ENCODE data around the gene KIF25. TPM values are rescaled to one million over a fixed set of nuclear protein-coding genes. Genes with fewer than 3 reads are reported as not detected.

KIF25 gene
- polyA plus RNA-seq, 1 donor from 2014 or later, result not detected

GRCh38 chr6:168032005-168032760 lies 34.7 kb downstream of the KIF25 start:
- H3F3A ChIP-seq (ENCODE audit: insufficient read depth, low read length, poor library complexity, severe bottlenecking), result no peaks in the 10 kb centered on the region
- TF ChIP-seq EP300 (conservative IDR thresholded peaks at IDR 0.05; ENCODE audit: poor library complexity, severe bottlenecking), result no peak
- no peak overlapping the region for H3K27ac ChIP-seq (ENCODE audit: low read length)
- H3K9ac ChIP-seq (ENCODE audit: low read length), result no peak overlapping the region
- H3K4me2 ChIP-seq (ENCODE audit: low read length), result no peak overlapping the region
- H3K9me3 ChIP-seq (ENCODE audit: low read length), result no peaks in the 10 kb centered on the region
- H3K36me3 ChIP-seq (ENCODE audit: insufficient read depth, low read length), result no peaks in the 10 kb centered on the region
- H3K27me3 ChIP-seq (ENCODE audit: insufficient read depth, low read depth, low read length), result no peaks in the 10 kb centered on the region
- no peaks in the 10 kb centered on the region for H4K20me1 ChIP-seq (ENCODE audit: insufficient read depth)
- no peak overlapping the region for H3K4me3 ChIP-seq (ENCODE audit: low read length)
- no peak overlapping the region for H2AFZ ChIP-seq (ENCODE audit: low read depth, low read length)
- no peaks in the 10 kb centered on the region for H3K79me2 ChIP-seq (replicated peaks; ENCODE audit: insufficient read depth, low read length)
- H3K9me2 ChIP-seq (ENCODE audit: insufficient read depth, low read length), result no peaks in the 10 kb centered on the region

GRCh38 chr6:168033791-168034190 lies 36.3 kb downstream of the KIF25 start:
- H3K27ac ChIP-seq (ENCODE audit: low read length), result no peak overlapping the region
- H3K4me2 ChIP-seq (ENCODE audit: low read length), result no peak overlapping the region
- H3K79me2 ChIP-seq (replicated peaks; ENCODE audit: insufficient read depth, low read length), result no peaks in the 10 kb centered on the region
- H3K9ac ChIP-seq (ENCODE audit: low read length), result no peak overlapping the region
- H2AFZ ChIP-seq (ENCODE audit: low read depth, low read length), result no peak overlapping the region
- H3K9me3 ChIP-seq (ENCODE audit: low read length), result peaks cover 6% of the 10 kb centered on the region
- no peak for TF ChIP-seq EZH2 (IDR thresholded peaks at IDR 0.05; ENCODE audit: borderline replicate concordance, insufficient read depth, low read length, poor library complexity, severe bottlenecking)
- no peaks in the 10 kb centered on the region for H3K36me3 ChIP-seq (ENCODE audit: insufficient read depth, low read length)
- no peaks in the 10 kb centered on the region for H3F3A ChIP-seq (ENCODE audit: insufficient read depth, low read length, poor library complexity, severe bottlenecking)
- no peaks in the 10 kb centered on the region for H3K27me3 ChIP-seq (ENCODE audit: insufficient read depth, low read depth, low read length)
- no peaks in the 10 kb centered on the region for H3K9me2 ChIP-seq (ENCODE audit: insufficient read depth, low read length)
- H3K4me3 ChIP-seq (ENCODE audit: low read length), result no peak overlapping the region
- H4K20me1 ChIP-seq (ENCODE audit: insufficient read depth), result no peaks in the 10 kb centered on the region

- peaks cover 10% of the 10 kb centered on the region for H3K9me3 ChIP-seq (ENCODE audit: low read length)
These were observed 37.1 kb downstream of the KIF25 start for GRCh38 chr6:168034537-168034936.

More at GRCh38 chr6:168034537-168034936, 37.1 kb downstream of the KIF25 start:
- Histone ChIP-seq H4K20me1 (ENCODE audit: insufficient read depth) (no peaks in the 10 kb centered on the region), H3K36me3 (ENCODE audit: insufficient read depth, low read length) (no peaks in the 10 kb centered on the region), H2AFZ (ENCODE audit: low read depth, low read length) (no peak overlapping the region), H3K79me2 (replicated peaks; ENCODE audit: insufficient read depth, low read length) (no peaks in the 10 kb centered on the region), H3K27ac (ENCODE audit: low read length) (no peak overlapping the region), H3K4me2 (ENCODE audit: low read length) (no peak overlapping the region), H3K4me3 (ENCODE audit: low read length) (no peak overlapping the region), H3K9ac (ENCODE audit: low read length) (no peak overlapping the region), H3F3A (ENCODE audit: insufficient read depth, low read length, poor library complexity, severe bottlenecking) (no peaks in the 10 kb centered on the region), H3K27me3 (ENCODE audit: insufficient read depth, low read depth, low read length) (no peaks in the 10 kb centered on the region), H3K9me2 (ENCODE audit: insufficient read depth, low read length) (no peaks in the 10 kb centered on the region)
- TF ChIP-seq RAD21 (conservative IDR thresholded peaks at IDR 0.05) (no peak), MXI1 (conservative IDR thresholded peaks at IDR 0.05; ENCODE audit: poor library complexity, severe bottlenecking) (no peak), CTCF (IDR thresholded peaks at IDR 0.05; ENCODE audit: poor library complexity, severe bottlenecking) (no peak), EP300 (conservative IDR thresholded peaks at IDR 0.05; ENCODE audit: poor library complexity, severe bottlenecking) (no peak), POLR2AphosphoS5 (IDR thresholded peaks at IDR 0.05) (no peak), SMC3 (conservative IDR thresholded peaks at IDR 0.05; ENCODE audit: poor library complexity) (no peak), REST (IDR thresholded peaks at IDR 0.05; ENCODE audit: borderline replicate concordance) (no peak), EZH2 (IDR thresholded peaks at IDR 0.05; ENCODE audit: borderline replicate concordance, insufficient read depth, low read length, poor library complexity, severe bottlenecking) (no peak), TAF1 (IDR thresholded peaks at IDR 0.05; ENCODE audit: low read depth) (no peak)
